ENCODE data around the gene MVB12B.

MVB12B gene

DNA sequence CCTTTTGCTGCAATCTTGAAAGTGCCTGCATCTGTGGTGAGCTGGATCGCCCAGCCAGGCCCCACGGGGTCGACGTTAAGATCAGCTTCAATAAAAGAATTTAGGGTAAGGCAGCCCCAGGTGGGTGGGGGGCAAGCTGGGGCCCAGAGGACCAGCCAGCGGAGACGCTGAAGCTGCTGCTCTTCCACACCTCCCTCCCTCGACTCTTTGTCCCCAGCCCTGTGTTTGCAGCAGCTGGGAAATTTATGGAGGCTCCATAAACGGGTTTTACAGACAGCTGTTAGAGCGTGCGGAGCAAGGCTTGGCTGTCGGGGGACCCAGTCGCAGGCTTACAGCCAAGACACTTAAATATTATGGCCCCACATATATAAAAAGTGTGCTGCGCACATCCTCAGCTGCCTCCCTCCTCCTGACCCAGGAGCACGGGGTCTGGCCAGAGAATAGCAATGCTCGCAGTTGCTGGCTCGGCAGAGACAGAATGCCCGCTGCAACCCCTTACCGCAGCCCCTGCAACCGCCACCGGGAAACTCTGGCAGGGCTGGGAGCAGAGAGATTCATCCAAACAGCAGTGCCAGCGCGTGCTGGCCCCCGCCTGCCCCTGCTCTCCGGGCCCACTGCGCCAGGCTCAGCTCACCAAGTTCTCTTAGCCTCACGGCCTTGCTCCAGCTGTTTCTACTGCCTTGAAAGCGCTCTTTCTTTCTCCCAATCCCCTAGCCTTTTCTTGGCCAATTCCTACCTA, 28.4 kb upstream of the MVB12B start:
- Mint-ChIP-seq H3K27ac (peak overlapping the region in 1 of 2 donors; percentile 87), H3K27me3 (peaks cover 20% of the 10 kb centered on the region), H3K4me3 (no peak overlapping the region), H3K4me1 (peaks cover 13% of the 10 kb centered on the region), H3K9me3 (no peaks in the 10 kb centered on the region)
- ATAC-seq (no peak), DNase-seq (no peak)

DNA sequence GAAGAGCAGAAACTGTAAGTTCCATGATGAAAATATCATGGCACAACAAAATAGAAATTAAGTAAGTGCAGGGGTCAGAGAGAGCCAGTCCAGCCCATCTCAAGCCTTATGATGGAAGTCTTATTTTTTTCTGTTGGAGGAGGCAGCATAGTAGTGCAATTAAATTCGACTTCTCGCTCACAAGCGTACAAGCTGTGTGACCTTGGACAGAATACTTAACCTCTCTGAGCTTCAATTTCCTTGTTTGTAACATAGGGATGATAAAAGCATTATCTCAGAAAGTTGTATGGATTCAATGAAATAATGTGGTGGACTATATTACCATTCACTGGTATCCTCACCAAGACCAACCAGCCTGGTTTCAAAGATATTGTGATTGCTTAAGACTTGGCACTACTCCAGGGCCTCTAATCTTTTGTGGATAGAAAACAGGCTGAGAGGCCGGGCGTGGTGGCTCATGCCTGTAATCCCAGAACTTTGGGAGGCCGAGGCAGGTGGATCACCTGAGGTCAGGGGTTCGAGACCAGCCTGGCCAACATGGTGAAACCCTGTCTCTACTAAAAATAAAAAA, 26.8 kb upstream of the MVB12B start:
- no peak for DNase-seq
- Mint-ChIP-seq H3K4me1 (peaks cover 13% of the 10 kb centered on the region), H3K27me3 (peaks cover 17% of the 10 kb centered on the region)

GRCh38 chr9:126301196-126301595, 25.4 kb upstream of the MVB12B start:
- Mint-ChIP-seq H3K4me1 (peaks cover 13% of the 10 kb centered on the region), H3K4me3 (no peak overlapping the region), H3K9me3 (no peaks in the 10 kb centered on the region), H3K27me3 (peaks cover 5% of the 10 kb centered on the region), H3K27ac (no peak overlapping the region)
- DNase-seq (no peak), ATAC-seq (no peak)

More for the DNA sequence above, 26.8 kb upstream of the MVB12B start:
- H3K27ac Mint-ChIP-seq, result no peak overlapping the region
- no peak for ATAC-seq
- no peak overlapping the region for H3K4me3 Mint-ChIP-seq
- no peaks in the 10 kb centered on the region for H3K9me3 Mint-ChIP-seq

- DNase-seq (peak; percentile 38 to 51), ATAC-seq (peak; percentile 84)
- Mint-ChIP-seq H3K27me3 (peaks cover 8% of the 10 kb centered on the region), H3K4me1 (peaks cover 13% of the 10 kb centered on the region), H3K4me3 (no peak overlapping the region), H3K27ac (no peak overlapping the region), H3K9me3 (no peaks in the 10 kb centered on the region)
Measured at GRCh38 chr9:126301985-126302603, 24.5 kb upstream of the MVB12B start.

GRCh38 chr9:126302730-126303129, 23.9 kb upstream of the MVB12B start:
- ATAC-seq, result no peak
- no peak overlapping the region for H3K27ac Mint-ChIP-seq
- H3K27me3 Mint-ChIP-seq, result peaks cover 13% of the 10 kb centered on the region
- peaks cover 13% of the 10 kb centered on the region for H3K4me1 Mint-ChIP-seq
- no peak for DNase-seq
- H3K4me3 Mint-ChIP-seq, result no peak overlapping the region
- no peaks in the 10 kb centered on the region for H3K9me3 Mint-ChIP-seq

DNA sequence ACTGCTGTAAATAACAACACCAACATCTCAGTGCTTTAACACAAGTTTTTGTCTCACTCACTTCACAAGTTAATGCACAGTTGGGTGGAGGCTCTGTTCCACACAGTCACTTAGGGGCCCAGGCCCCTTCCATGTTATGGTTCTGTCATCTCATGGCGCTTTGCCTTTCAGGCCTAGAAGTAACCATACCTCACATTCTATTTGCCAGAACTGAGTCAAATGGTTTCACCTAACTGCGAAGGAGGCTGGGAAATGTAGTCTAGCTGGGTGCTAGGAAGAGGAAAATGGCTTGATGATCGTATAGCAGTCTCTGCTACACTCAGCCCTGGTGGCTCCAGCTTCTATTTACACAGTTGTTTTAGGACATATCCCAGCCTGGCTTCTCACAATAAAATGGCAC, 23.1 kb upstream of the MVB12B start:
- peak; percentile 59 for ATAC-seq
- Mint-ChIP-seq H3K9me3 (no peaks in the 10 kb centered on the region), H3K27me3 (peaks cover 11% of the 10 kb centered on the region), H3K4me3 (no peak overlapping the region), H3K27ac (peak overlapping the region in 1 of 2 donors; percentile 5), H3K4me1 (peaks cover 13% of the 10 kb centered on the region)
- DNase-seq, result no peak

GRCh38 chr9:126304207-126304970, 22.2 kb upstream of the MVB12B start:
- no peak for ATAC-seq
- no peak overlapping the region for H3K27ac Mint-ChIP-seq
- no peak for DNase-seq
- H3K9me3 Mint-ChIP-seq, result no peaks in the 10 kb centered on the region
- H3K4me1 Mint-ChIP-seq, result peaks cover 13% of the 10 kb centered on the region
- no peak overlapping the region for H3K4me3 Mint-ChIP-seq
- H3K27me3 Mint-ChIP-seq, result peaks cover 8% of the 10 kb centered on the region

DNA sequence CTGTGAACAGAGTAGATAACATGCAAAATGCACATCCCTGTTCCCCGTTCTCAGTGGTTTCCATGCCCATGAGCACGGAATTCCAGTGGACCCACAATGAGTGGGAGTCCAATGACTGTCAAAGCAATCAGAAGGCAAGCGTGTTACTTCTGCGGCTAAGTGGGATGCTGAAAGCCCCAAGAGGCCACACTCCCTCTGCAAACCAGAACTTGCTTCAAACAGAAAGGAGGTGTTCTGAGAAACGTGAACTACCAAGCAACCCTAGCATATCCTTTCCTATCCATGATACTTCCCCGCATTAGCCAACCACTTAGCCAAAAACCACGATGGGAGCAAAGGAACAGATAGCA, 21.7 kb upstream of the MVB12B start:
- H3K27ac Mint-ChIP-seq, result no peak overlapping the region
- DNase-seq (no peak), ATAC-seq (no peak)
- H3K9me3 Mint-ChIP-seq, result no peaks in the 10 kb centered on the region
- H3K4me1 Mint-ChIP-seq, result peaks cover 13% of the 10 kb centered on the region
- H3K27me3 Mint-ChIP-seq, result peaks cover 8% of the 10 kb centered on the region
- H3K4me3 Mint-ChIP-seq, result no peak overlapping the region

GRCh38 chr9:126306071-126306647, 20.5 kb upstream of the MVB12B start:
- peaks cover 8% of the 10 kb centered on the region for H3K27me3 Mint-ChIP-seq
- DNase-seq (no peak), ATAC-seq (no peak)
- no peaks in the 10 kb centered on the region for H3K9me3 Mint-ChIP-seq
- no peak overlapping the region for H3K4me3 Mint-ChIP-seq
- H3K4me1 Mint-ChIP-seq, result peaks cover 13% of the 10 kb centered on the region
- no peak overlapping the region for H3K27ac Mint-ChIP-seq

- DNase-seq (no peak), ATAC-seq (no peak)
- Mint-ChIP-seq H3K4me1 (peaks cover 8% of the 10 kb centered on the region), H3K27me3 (peaks cover 8% of the 10 kb centered on the region), H3K9me3 (no peaks in the 10 kb centered on the region), H3K27ac (peak overlapping the region in 1 of 2 donors; percentile 83), H3K4me3 (no peak overlapping the region)
Measured at GRCh38 chr9:126307322-126308061, 19.1 kb upstream of the MVB12B start.

GRCh38 chr9:126309427-126310189, 17.0 kb upstream of the MVB12B start:
- Mint-ChIP-seq H3K9me3 (no peaks in the 10 kb centered on the region), H3K27ac (peak overlapping the region in 1 of 2 donors; percentile 43), H3K4me1 (peaks cover 12% of the 10 kb centered on the region), H3K4me3 (no peak overlapping the region), H3K27me3 (peaks cover 17% of the 10 kb centered on the region)
- DNase-seq, result no peak
- no peak for ATAC-seq

DNA sequence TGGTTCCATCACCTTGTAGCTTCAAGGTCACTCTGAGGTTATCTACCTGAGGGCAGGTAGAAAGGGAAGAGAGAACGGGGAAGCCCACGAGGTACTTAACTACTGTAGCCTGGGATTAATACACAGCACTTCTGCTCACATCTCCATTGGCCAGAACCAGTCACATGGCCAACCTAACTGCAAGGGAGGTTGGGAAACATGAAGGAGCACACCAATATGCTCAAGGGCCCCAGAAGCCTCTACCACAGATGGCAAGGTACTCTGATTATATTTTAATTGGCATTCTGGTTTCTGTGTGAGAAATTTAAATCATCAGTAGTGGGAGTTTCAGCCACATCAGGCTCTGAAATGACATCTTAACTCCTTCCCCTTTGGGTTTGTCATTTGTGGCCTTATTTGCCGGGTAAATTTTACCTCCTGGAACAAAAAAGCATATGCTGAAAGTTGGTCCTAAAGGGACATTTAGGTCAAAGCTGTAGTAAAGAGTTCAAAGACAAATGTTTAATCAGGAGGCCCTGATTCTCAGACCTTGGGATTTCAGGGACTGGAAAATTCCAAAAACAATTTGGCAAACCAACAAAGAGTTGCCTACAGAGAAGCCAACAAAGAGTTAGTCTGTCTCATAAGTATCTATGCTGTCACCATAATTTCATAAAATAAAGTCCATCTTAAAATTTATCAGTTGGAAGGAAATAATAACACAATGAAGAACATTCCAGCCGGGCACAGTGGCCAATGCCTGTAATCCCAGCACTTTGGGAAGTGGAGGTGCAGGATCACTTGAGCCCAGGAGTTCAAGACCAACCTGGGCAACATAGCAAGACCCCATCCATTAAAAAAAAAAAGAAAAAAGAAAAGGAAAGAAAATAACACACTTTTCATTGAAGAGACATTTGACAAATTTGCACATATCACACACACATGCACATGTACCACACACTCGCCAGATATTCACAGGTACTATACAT, 13.8 kb upstream of the MVB12B start:
- Mint-ChIP-seq H3K4me3 (no peak overlapping the region), H3K4me1 (peaks cover 18% of the 10 kb centered on the region), H3K27ac (no peak overlapping the region), H3K27me3 (peaks cover 17% of the 10 kb centered on the region), H3K9me3 (no peaks in the 10 kb centered on the region)
- DNase-seq (no peak), ATAC-seq (peak; percentile 83)

DNA sequence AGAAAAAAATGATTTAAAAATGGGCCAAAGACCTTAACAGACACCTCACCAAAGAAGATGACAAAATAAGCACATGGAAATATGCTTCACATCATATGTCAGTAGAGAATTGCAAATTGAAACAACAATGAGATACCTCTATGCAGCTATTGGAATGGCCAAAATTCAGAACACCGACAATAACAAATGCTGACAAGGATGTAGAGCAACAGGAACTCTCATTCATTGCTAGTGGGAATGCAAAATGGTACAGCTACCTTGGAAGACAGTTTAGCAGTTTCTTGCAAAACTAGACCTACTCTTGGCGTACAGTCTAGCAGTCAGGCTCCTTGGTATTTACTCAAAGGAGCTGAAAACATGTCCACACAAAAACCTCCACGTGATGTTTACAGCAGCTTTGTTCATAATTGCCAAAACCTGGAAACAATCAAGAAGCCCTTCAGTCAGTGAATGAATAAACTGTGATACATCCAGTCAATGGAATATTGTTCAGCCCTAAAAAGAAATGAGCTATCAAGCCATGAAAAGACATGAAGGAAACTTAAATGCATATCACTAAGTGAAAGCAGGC, 10.5 kb upstream of the MVB12B start:
- no peaks in the 10 kb centered on the region for H3K9me3 Mint-ChIP-seq
- H3K27me3 Mint-ChIP-seq, result peaks cover 17% of the 10 kb centered on the region
- ATAC-seq, result no peak
- no peak for DNase-seq
- H3K27ac Mint-ChIP-seq, result no peak overlapping the region
- no peak overlapping the region for H3K4me3 Mint-ChIP-seq
- H3K4me1 Mint-ChIP-seq, result peaks cover 32% of the 10 kb centered on the region
